Activated CD4-positive, alpha-beta T cell treated with anti-CD3 and anti-CD28 coated beads, Interleukin-2, amount 10 ng/mL, durations not matched to agents 7 days and 5 days (primary cell): ENCODE measurements around the gene SHROOM1. TPM values are rescaled to one million over a fixed set of nuclear protein-coding genes. Genes with fewer than 3 reads are reported as not detected.

Experiments
- CTCF ChIA-PET: fragments of 350-600 bp; sonication (Branson Sonifier 250); formaldehyde crosslinking; loops from one replicate; lab custom pipeline; 2021; ENCODE audit warnings: antibody characterized with exemption; lab: Charles Lee
- POLR2A ChIA-PET: fragments of 350-600 bp; sonication (Branson Sonifier 250); formaldehyde crosslinking; loops from one replicate; lab custom pipeline; 2021; ENCODE audit warnings: antibody characterized with exemption; lab: Charles Lee
- DNase-seq: peaks from one replicate; pipeline ENCODE4 v3.0.0-alpha.2; 2020
- H3K27ac Mint-ChIP-seq: one replicate; pipeline ENCODE4 v1.8.0; 2021; ENCODE audit warnings: mild to moderate bottlenecking, moderate library complexity, mixed read lengths
- H3K27me3 Mint-ChIP-seq: one replicate; pipeline ENCODE4 v1.8.0; 2021; ENCODE audit warnings: mixed read lengths
- H3K36me3 Mint-ChIP-seq: one replicate; pipeline ENCODE4 v1.8.0; 2021; ENCODE audit warnings: low read depth, mixed read lengths
- H3K4me1 Mint-ChIP-seq: one replicate; pipeline ENCODE4 v1.8.0; 2021; ENCODE audit warnings: mixed read lengths
- H3K4me3 Mint-ChIP-seq: one replicate; pipeline ENCODE4 v1.8.0; 2021; ENCODE audit warnings: mild to moderate bottlenecking, moderate library complexity, mixed read lengths
- H3K9me3 Mint-ChIP-seq: one replicate; pipeline ENCODE4 v1.8.0; 2021; ENCODE audit warnings: mixed read lengths
- total RNA-seq, 2 experiments: library from RNA; stranded (reverse); gene quantifications; one replicate each; pipeline ENCODE4 v1.2.3, GENCODE V29; 2021

Gene SHROOM1
- total RNA-seq, 2 experiments from 2014 or later = 0.42 to 0.98 TPM

DNA sequence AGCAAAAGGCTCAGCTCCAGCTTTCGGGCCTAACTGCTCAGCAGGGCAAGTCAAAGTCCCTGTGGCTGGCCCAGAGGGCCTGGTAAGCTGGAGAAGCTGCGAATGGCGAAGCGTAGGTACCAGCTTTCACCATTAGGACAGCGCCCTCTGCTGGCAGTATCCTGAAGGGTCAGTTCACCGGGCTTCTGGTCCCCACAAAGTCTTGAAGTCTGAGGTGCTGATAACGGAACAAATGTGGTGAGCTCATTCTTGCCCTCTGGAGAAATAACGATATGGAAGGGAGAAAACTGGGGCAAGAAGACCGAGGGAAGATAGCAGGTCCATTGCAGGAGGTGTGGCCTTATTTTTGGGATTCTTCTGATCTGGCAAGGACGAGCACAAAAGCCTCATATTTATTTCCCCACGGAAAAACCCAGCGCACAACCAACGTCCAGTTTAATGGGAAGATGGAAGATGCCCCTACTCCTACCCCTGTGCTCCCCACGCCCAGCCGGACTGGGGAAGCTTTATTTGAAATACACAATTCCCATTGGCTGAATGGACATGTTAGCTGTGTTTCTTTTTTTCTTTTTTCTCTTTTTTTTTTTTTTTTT, 10.2 kb downstream of the SHROOM1 start:
- Mint-ChIP-seq H3K27me3 (peaks cover 49% of the 10 kb centered on the region), H3K36me3 (no peaks in the 10 kb centered on the region), H3K27ac (no peak overlapping the region), H3K4me3 (no peak overlapping the region), H3K9me3 (no peaks in the 10 kb centered on the region), H3K4me1 (peaks cover 12% of the 10 kb centered on the region)
- ChIA-PET POLR2A (no interaction called here), CTCF (interaction anchor here (0.6 to 4.7 kb wide), 35 partner anchors 9 to 580 kb away, joined by 3 to 45 read pairs (median 4); partner anchors contain the start of genes KIF3A, SHROOM1 and SLC22A5)
- DNase-seq = peak; percentile 92

- Mint-ChIP-seq H3K36me3 (no peaks in the 10 kb centered on the region), H3K27ac (no peak overlapping the region), H3K4me1 (peaks cover 12% of the 10 kb centered on the region), H3K27me3 (peaks cover 47% of the 10 kb centered on the region), H3K4me3 (peak overlapping the region; percentile 45), H3K9me3 (no peaks in the 10 kb centered on the region)
- POLR2A ChIA-PET = no interaction called here
- CTCF ChIA-PET = interaction anchor here (0.7 to 4.7 kb wide), 27 partner anchors 10 to 579 kb away, joined by 3 to 45 read pairs (median 4); partner anchors contain the start of genes KIF3A, SHROOM1 and SLC22A5
- DNase-seq = no peak
Observed at GRCh38 chr5:132819468-132819867, 11.0 kb downstream of the SHROOM1 start.

DNA sequence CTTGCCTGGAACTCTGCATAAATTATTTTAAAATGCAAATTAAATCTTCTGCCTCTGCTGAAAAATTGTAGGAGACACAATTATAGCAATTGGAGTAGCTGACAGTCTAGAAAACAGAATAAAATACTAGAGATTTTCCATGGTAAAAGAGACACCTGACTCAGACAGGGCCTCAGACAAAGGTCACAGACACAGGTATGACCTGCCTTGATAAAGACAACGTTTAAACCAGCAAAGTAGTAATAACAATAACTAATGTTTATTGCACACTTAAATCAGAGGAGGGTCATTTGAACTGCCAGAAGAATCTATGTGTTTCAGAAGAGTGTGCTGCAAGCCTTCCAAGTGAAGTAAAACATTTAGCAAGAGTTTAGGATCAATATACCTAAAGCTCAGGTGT, 13.4 kb downstream of the SHROOM1 start:
- Mint-ChIP-seq H3K36me3 (no peaks in the 10 kb centered on the region), H3K9me3 (no peaks in the 10 kb centered on the region), H3K27ac (no peak overlapping the region), H3K4me1 (peaks cover 19% of the 10 kb centered on the region), H3K27me3 (peaks cover 47% of the 10 kb centered on the region), H3K4me3 (no peak overlapping the region)
- ChIA-PET POLR2A (no interaction called here), CTCF (interaction anchor here (1.0 to 4.7 kb wide), 7 partner anchors 8 to 321 kb away, joined by 3 to 45 read pairs (median 4); partner anchors contain the start of gene SHROOM1)
- no peak for DNase-seq

DNA sequence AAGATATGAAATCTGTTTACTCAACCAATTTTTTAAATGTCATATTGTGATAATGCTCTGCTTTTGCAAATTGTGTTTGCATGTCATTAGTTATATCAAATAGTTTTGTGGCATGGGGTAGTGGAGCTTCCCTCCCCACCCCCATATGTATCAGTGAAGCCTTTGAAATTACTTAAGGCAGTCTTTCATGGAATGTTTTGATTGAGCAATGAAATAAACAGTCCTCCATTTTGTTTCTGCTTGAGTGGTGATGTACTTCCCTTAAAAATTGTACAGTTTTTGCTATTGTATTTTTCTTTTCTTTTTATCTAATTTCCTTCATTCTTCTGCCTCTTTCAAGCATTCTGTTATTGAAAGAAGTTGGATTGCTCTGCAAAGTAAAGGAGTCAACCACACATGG, 13.9 kb downstream of the SHROOM1 start:
- Mint-ChIP-seq H3K27me3 (peaks cover 47% of the 10 kb centered on the region), H3K27ac (no peak overlapping the region), H3K4me3 (no peak overlapping the region), H3K9me3 (no peaks in the 10 kb centered on the region), H3K4me1 (peaks cover 19% of the 10 kb centered on the region), H3K36me3 (no peaks in the 10 kb centered on the region)
- CTCF ChIA-PET = interaction anchor here (1.0 to 1.7 kb wide), 4 partner anchors 13 to 320 kb away, joined by 3 to 4 read pairs (median 3); partner anchors contain the start of gene SHROOM1
- POLR2A ChIA-PET = no interaction called here
- DNase-seq = no peak

DNA sequence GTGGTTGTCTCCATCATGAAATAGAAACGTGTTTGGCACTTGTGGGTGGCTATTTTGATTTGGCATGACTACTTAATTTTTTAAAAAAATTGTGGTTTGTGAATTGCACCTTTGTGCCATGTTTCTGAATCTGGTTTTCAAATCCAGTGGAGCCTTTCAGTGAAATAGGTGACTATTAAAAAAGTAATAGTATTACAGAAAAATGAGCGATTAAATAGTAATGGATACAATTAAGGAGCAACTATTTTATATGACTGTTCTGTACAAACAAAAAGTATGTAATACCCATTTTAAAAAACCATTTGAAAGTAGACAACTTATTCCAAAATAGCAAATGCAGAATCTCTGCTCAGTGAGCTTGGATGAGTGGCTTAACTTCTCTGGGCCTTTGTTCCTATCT, 14.4 kb downstream of the SHROOM1 start:
- H3K9me3 Mint-ChIP-seq = no peaks in the 10 kb centered on the region
- ChIA-PET CTCF (interaction anchor here (1.0 to 1.7 kb wide), 3 partner anchors 14 to 315 kb away, joined by 3 to 4 read pairs (median 3); partner anchors contain the start of gene SHROOM1), POLR2A (no interaction called here)

DNA sequence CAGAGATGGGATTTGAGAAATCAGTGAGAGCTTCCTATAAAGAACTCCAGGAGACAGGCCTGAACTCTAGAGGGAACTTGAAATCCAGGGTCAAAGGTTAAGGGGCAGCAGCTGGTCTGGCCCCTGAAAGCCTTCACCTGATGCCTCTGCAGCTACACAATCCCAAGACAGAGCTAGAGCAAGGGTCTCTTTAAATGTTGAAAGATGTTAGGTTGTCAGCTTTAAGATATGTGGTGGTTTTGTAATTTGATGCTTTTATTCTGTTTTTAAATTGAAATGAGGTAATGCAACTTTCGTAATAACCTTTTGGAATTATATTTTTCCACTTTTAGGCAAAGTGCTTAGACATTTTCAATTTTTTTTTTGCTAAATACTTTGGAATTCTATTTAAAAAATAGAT, 15.0 kb downstream of the SHROOM1 start:
- ChIA-PET CTCF (interaction anchor here (0.6 to 2.1 kb wide), 6 partner anchors 7 to 289 kb away, joined by 3 to 7 read pairs (median 3); no protein-coding TSS in a partner anchor), POLR2A (no interaction called here)
- no peaks in the 10 kb centered on the region for H3K36me3 Mint-ChIP-seq
- H3K27ac Mint-ChIP-seq = no peak overlapping the region
- H3K4me3 Mint-ChIP-seq = peak overlapping the region; percentile 48
- H3K4me1 Mint-ChIP-seq = peaks cover 19% of the 10 kb centered on the region
- no peaks in the 10 kb centered on the region for H3K9me3 Mint-ChIP-seq
- no peak for DNase-seq
- peaks cover 54% of the 10 kb centered on the region for H3K27me3 Mint-ChIP-seq

More for the DNA sequence above, 14.4 kb downstream of the SHROOM1 start:
- peaks cover 19% of the 10 kb centered on the region for H3K4me1 Mint-ChIP-seq
- H3K27me3 Mint-ChIP-seq = peaks cover 49% of the 10 kb centered on the region
- H3K36me3 Mint-ChIP-seq = no peaks in the 10 kb centered on the region
- H3K27ac Mint-ChIP-seq = no peak overlapping the region
- no peak for DNase-seq
- no peak overlapping the region for H3K4me3 Mint-ChIP-seq

- H3K4me3 Mint-ChIP-seq = peak overlapping the region; percentile 48
- POLR2A ChIA-PET = no interaction called here
- no peaks in the 10 kb centered on the region for H3K36me3 Mint-ChIP-seq
- peaks cover 54% of the 10 kb centered on the region for H3K27me3 Mint-ChIP-seq
- no peak overlapping the region for H3K27ac Mint-ChIP-seq
- CTCF ChIA-PET = interaction anchor here (0.6 to 2.1 kb wide), 11 partner anchors 7 to 431 kb away, joined by 3 to 7 read pairs (median 3); partner anchors contain the start of gene SHROOM1
- DNase-seq = no peak
- H3K4me1 Mint-ChIP-seq = peaks cover 11% of the 10 kb centered on the region
- H3K9me3 Mint-ChIP-seq = no peaks in the 10 kb centered on the region
Observed at GRCh38 chr5:132814503-132815294, 15.7 kb downstream of the SHROOM1 start.

DNA sequence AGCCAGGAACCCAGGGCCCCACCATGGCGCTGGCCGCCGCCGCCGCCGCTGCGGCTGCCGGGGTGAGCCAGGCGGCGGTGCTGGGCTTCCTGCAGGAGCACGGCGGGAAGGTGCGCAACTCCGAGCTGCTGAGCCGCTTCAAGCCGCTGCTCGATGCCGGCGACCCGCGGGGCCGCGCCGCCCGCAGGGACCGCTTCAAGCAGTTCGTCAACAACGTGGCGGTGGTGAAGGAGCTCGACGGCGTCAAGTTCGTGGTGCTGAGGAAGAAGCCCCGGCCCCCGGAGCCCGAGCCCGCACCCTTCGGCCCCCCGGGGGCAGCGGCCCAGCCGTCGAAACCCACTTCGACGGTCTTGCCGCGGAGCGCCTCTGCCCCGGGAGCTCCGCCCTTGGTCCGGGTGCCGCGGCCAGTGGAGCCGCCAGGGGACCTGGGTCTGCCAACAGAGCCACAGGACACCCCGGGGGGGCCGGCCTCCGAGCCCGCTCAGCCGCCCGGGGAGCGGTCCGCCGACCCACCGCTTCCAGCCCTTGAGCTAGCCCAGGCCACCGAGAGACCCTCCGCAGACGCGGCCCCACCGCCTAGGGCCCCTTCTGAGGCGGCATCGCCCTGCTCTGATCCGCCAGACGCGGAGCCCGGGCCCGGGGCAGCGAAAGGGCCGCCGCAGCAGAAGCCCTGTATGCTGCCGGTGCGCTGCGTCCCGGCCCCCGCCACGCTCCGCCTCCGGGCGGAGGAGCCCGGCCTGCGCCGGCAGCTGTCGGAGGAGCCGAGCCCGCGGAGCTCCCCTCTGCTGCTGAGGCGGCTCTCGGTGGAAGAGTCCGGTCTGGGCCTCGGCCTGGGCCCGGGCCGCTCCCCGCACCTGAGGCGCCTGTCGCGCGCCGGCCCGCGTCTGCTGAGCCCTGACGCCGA, 16.6 kb downstream of the SHROOM1 start:
- Mint-ChIP-seq H3K4me3 (no peak overlapping the region), H3K4me1 (peaks cover 7% of the 10 kb centered on the region), H3K27me3 (peaks cover 51% of the 10 kb centered on the region), H3K9me3 (no peaks in the 10 kb centered on the region), H3K27ac (no peak overlapping the region), H3K36me3 (no peaks in the 10 kb centered on the region)
- peak; percentile 24 for DNase-seq
- POLR2A ChIA-PET = no interaction called here
- CTCF ChIA-PET = interaction anchor here (0.6 to 2.1 kb wide), 9 partner anchors 8 to 430 kb away, joined by 3 to 7 read pairs (median 3); partner anchors contain the start of gene SHROOM1

GRCh38 chr5:132812781-132813598, 17.5 kb downstream of the SHROOM1 start, which contains the start of gene SOWAHA:
TSS of gene SOWAHA (plus strand) at chr5:132813302. CDS start at chr5:132813622, 320 bp downstream.
- H3K9me3 Mint-ChIP-seq = no peaks in the 10 kb centered on the region
- H3K4me3 Mint-ChIP-seq = peak within 1 kb of the TSS; percentile 65
- no peaks in the 10 kb centered on the region for H3K36me3 Mint-ChIP-seq
- H3K27me3 Mint-ChIP-seq = peaks cover 51% of the 10 kb centered on the region
- POLR2A ChIA-PET = no interaction called here
- no peak for DNase-seq
- CTCF ChIA-PET = interaction anchor here (0.8 to 2.1 kb wide), 6 partner anchors 9 to 194 kb away, joined by 3 to 7 read pairs (median 4); partner anchors contain the start of gene SHROOM1
- no peak within 1 kb of the TSS for H3K27ac Mint-ChIP-seq
- H3K4me1 Mint-ChIP-seq = peaks cover 7% of the 10 kb centered on the region

GRCh38 chr5:132812123-132812765, 18.2 kb downstream of the SHROOM1 start:
- Mint-ChIP-seq H3K27ac (no peak overlapping the region), H3K9me3 (no peaks in the 10 kb centered on the region), H3K36me3 (no peaks in the 10 kb centered on the region), H3K27me3 (peaks cover 54% of the 10 kb centered on the region), H3K4me1 (peaks cover 7% of the 10 kb centered on the region), H3K4me3 (peak overlapping the region; percentile 65)
- no peak for DNase-seq
- CTCF ChIA-PET = interaction anchor here (1.1 to 5.7 kb wide), 3 partner anchors 7 to 19 kb away, joined by 3 to 29 read pairs (median 5); no protein-coding TSS in a partner anchor
- POLR2A ChIA-PET = no interaction called here

GRCh38 chr5:132810605-132811004, 19.8 kb downstream of the SHROOM1 start:
- CTCF ChIA-PET = interaction anchor here (0.5 to 5.7 kb wide), 5 partner anchors 9 to 213 kb away, joined by 3 to 29 read pairs (median 3); no protein-coding TSS in a partner anchor
- Mint-ChIP-seq H3K36me3 (no peaks in the 10 kb centered on the region), H3K27ac (no peak overlapping the region), H3K4me3 (no peak overlapping the region), H3K27me3 (peaks cover 55% of the 10 kb centered on the region), H3K4me1 (peaks cover 7% of the 10 kb centered on the region), H3K9me3 (no peaks in the 10 kb centered on the region)
- DNase-seq = no peak
- POLR2A ChIA-PET = no interaction called here
